Measurements from ENCODE around the gene ACACA.

GRCh38 chr17:37084372-37084771 lies 322.3 kb downstream of the ACACA start:
- TF ChIP-seq HCFC1 (IDR thresholded peaks at IDR 0.05; ENCODE audit: low read depth, low read length) (no peak), SP1 (CRISPR knock-in tag; IDR thresholded peaks at IDR 0.05) (no peak), XRCC4 (IDR thresholded peaks at IDR 0.05; ENCODE audit: extremely low read depth, insufficient read depth, insufficient read length) (no peak), FOXM1 (IDR thresholded peaks at IDR 0.05; ENCODE audit: low read depth) (no peak), FOXM1 (CRISPR knock-in tag; IDR thresholded peaks at IDR 0.05; ENCODE audit: low read depth) (no peak), POLR2AphosphoS5 (IDR thresholded peaks at IDR 0.05; ENCODE audit: control insufficient read depth, insufficient read depth, low read depth, low read length) (no peak; the same call in 1 of the 2 replicates), POLR2A (conservative IDR thresholded peaks at IDR 0.05) (no peak)
- TF ChIP-seq, protein P1, sequence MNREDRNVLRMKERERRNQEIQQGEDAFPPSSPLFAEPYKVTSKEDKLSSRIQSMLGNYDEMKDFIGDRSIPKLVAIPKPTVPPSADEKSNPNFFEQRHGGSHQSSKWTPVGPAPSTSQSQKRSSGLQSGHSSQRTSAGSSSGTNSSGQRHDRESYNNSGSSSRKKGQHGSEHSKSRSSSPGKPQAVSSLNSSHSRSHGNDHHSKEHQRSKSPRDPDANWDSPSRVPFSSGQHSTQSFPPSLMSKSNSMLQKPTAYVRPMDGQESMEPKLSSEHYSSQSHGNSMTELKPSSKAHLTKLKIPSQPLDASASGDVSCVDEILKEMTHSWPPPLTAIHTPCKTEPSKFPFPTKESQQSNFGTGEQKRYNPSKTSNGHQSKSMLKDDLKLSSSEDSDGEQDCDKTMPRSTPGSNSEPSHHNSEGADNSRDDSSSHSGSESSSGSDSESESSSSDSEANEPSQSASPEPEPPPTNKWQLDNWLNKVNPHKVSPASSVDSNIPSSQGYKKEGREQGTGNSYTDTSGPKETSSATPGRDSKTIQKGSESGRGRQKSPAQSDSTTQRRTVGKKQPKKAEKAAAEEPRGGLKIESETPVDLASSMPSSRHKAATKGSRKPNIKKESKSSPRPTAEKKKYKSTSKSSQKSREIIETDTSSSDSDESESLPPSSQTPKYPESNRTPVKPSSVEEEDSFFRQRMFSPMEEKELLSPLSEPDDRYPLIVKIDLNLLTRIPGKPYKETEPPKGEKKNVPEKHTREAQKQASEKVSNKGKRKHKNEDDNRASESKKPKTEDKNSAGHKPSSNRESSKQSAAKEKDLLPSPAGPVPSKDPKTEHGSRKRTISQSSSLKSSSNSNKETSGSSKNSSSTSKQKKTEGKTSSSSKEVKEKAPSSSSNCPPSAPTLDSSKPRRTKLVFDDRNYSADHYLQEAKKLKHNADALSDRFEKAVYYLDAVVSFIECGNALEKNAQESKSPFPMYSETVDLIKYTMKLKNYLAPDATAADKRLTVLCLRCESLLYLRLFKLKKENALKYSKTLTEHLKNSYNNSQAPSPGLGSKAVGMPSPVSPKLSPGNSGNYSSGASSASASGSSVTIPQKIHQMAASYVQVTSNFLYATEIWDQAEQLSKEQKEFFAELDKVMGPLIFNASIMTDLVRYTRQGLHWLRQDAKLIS (CRISPR knock-in tag; IDR thresholded peaks at IDR 0.05): no peak

Measured in K562 (cell line).